SH-SY5Y (cell line): Measurements from ENCODE around the gene PIGA.

Experiments used
- GATA2 ChIP-seq: IDR thresholded peaks from 2 replicates; pipeline ENCODE4 v1.6.1; 2011; ENCODE audit warnings: mild to moderate bottlenecking, low read depth, low read length
- GATA3 ChIP-seq: IDR thresholded peaks from 2 replicates; pipeline ENCODE4 v1.6.1; 2011; ENCODE audit warnings: low read depth, mild to moderate bottlenecking, low read length, moderate library complexity

DNA sequence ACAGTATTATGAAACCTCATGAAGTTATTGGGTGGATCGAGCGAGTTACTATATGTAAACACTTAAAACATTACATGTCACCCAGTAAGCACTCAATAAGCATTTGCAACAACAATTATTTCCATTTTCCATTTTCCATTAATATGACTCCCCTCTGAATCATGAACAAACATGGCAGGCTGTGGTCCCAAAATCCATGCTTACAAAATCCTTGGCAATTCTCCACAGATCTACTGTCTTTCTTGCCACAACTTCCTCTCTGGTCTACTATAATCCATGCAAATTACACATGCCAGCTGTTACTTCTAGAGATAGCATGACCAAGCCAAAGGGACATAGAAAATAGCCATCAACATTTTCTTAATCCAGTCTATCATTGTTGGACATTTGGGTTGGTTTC, 41.9 kb downstream of the PIGA start:
- TF ChIP-seq GATA3 (no peak), GATA2 (no peak)
